GM18907 (cell line): ENCODE results near the gene ADIRF.

Source experiments
- ATAC-seq: cut with Tn5 transposase; IDR thresholded peaks from one replicate; pipeline ENCODE4 v1.9.1; 2021; ENCODE audit warnings: mild to moderate bottlenecking, moderate library complexity; ENCODE audit not compliant: unreplicated experiment

ADIRF gene

DNA sequence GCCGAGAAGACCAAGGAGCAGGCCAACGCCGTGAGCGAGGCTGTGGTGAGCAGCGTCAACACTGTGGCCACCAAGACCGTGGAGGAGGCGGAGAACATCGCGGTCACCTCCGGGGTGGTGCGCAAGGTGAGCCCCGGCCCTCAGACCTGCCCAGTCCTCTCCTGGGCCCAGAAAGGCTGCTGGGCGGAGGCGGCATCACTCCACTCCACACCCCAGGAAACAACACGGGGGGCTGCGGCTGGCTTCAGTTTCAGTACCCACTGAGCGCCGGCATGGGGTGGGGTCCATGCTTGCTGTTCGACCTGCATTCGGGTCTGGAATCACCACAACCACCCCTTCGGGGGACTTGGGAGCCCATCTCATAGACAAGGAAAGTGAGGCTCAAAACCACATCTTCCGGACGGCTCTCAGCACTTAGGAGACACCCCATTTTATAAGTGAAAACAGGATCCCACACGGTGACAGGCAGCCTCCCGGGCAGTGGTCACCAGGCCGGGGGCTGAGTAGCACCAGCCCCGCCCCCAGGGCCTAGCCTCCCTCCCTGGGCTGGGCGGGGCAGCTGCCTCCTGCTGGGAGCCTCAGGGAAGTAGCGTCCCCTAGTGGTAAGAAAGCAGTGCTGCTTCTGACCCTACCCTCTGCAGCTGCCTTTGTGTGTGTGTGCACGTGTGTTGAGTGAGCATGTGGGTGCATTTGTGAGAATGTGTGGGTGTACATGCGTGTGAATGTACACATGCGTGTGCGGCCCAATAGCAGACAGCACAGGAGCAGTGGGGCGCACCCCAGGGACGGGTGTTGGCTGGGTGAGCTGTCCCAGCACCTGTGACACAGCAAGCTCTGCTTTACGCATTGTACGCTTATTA is 8.0 kb upstream of the ADIRF start:
- peak; percentile 54 for ATAC-seq

DNA sequence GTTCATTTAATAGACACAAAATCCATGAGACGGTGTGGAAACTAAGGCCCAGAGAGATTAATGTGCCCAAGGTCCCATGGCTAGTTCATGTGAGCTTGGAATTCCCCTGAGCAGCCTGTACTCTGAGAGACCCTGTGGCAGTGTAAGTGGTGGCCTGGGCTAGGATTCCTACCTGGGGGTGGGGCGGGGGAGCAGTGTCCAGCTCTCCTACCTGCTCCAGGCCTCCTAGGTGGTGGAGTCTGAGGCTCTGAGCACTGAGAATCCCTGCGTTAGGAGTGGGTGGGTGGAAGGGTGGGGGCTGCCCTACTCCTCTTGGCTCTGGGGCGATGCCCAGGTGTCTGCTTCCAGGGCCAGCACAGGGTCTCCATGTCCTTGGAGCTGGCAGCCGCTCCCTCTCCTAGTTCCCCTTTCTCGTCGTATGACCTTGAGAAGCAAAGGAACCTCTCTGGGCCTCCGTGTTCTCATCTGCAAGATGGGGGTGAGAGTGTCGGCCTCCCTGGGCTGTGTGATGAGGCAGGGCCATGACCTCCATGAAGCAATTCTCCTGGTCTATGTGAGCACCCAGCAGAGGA is 7.3 kb upstream of the ADIRF start:
- ATAC-seq: no peak

DNA sequence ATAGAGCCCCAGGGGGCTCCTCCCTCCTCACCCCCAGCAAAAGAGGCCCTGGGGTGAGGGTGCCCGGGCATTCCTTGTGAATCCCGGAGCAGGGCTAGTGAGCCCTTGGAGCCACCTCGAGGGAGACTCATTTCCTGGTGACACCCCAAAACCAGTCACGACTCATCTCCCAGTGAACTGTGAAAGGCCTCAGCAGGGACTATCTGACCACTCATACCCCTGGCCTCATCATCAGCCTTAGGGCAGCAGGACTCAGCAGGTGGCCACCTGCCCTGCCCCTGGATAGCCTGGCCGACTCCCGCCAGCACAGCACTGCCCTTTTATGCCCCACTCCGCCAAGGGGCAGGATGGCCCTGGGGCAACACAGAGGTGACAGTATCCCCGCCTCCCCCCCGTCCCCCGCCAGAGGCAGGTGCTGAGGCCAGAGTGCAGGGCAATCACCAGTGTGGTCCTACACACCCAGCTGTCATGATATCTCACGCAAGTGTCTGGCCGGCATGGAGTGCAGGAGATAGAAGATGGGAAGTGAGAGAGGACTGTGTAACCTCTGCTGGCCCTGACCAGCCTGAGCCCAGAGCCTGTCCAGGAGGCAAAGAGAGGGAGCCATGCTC is 6.7 kb upstream of the ADIRF start:
- ATAC-seq: no peak

DNA sequence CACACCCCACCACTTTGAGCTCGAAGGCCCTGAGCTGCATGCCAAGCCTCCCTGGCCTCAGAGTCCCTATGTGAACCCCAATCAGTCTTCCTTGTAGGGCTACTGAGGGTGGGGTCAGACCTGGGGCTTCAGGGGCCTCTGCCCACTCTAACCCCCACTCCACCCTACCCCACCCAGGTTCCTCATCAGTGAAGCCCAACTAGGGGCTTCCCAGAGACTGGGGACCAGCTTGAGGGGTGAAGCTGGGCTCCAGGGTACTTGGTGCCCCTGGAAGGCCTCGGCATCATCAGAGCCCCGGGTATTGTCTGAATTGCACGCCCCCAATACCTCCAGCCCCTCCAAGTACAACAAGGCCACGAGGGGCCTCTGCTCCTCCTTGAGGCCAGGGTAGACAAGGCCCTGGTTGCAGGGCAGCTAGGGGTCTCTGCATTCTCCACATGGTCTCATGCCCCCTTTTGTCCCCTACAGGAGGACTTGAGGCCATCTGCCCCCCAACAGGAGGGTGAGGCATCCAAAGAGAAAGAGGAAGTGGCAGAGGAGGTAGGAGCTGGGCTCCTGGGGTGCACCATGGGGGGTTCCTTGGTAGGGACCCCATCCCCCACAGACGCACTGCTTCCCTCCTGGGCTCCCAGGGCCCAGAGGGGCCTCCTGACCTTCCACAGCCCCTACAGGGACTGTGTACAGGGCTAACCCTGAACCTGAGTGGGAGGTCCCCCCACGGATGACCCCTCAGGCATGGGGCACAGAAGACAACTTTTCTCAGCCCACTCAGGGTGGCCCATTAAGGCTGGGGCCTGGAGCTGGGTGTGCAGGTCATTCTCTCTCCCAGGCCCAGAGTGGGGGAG is 5.9 kb upstream of the ADIRF start:
- ATAC-seq: no peak

DNA sequence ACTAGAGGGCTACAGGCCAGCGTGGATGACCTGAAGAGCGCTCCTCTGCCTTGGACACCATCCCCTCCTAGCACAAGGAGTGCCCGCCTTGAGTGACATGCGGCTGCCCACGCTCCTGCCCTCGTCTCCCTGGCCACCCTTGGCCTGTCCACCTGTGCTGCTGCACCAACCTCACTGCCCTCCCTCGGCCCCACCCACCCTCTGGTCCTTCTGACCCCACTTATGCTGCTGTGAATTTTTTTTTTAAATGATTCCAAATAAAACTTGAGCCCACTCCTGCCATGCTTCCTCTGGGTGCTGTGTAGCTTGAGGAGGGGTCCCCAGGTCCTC is 5.3 kb upstream of the ADIRF start:
- no peak for ATAC-seq

DNA sequence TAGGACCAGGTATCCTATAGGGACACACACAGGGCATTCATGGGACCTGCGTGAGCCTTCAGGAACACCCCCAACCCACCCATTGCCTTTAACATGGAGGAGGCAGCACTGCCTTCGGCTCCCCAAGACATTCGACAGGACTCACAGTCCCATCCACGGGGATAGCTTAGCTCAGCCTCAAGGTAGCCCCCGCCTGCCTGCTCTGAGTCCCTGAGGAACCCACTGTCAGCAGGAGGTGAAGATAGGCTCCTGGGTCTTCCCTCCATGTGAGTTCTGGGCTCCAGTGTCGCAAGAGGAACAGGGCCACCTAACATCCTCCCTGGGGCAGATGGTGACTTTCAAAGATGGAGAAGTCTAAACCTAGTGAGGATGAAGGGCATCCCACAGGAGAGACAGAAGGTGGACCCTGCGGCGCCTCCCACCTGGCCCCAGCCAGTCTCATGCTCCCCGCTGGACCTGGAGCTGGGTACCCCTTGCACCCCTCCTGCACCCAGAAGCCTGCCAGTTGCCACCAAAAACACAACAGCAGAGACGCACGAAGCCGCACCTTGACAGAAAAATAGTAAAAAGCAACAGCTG is 4.9 kb upstream of the ADIRF start:
- no peak for ATAC-seq

DNA sequence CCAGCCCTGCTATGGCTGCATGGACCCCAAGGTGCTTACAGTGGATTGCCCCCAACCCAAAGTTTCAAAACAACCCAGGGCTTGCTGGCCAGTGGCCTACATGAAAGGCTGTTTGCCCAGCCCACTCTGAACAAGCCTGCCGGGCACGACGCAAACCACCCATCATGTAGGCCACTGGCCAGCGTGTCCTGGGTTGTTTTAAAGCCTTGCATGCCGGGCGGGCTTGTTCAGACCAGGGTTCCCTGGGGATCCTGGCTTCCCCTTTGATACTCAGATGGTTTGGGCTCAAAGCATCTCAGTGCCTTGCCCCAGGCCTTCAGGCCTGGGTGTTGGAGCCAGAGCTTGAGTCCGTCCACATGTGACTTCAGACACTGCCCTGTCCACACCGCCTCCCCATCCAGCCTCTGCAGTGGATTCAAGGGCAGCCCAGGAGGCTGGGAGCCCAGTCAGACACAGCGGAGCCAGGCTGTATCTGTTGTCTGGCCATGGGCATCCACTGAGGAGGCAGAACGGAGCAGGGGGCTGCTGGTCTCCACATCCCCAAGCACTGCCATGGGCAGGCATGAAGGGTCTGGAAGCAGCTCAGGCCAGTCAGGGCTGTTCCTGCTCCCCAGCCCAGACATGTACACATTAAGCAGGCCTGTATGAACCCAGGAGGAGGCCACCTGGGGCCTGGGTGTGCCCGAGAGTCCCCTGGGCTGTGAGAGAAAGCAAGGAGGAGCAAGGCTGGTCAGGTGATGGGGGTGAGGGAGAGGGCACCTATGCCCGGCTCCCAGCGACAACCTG is 4.0 kb upstream of the ADIRF start:
- no peak for ATAC-seq

DNA sequence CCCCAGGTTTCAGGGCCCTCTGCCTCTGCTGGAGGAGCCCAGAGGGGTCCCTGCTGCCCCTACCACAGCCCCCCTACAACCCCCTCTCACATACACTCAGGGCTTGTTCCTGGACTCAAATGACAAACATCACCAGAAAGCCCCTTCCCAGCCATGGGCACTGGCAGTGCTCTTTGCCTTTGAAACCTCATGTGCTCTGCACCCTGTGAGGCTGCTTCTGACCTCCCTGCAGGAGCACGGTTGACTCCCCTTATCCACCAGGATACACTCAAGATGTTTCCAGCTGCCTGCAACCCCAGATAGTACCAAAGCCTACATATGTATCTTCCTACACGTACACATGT is 3.5 kb upstream of the ADIRF start:
- no peak for ATAC-seq

DNA sequence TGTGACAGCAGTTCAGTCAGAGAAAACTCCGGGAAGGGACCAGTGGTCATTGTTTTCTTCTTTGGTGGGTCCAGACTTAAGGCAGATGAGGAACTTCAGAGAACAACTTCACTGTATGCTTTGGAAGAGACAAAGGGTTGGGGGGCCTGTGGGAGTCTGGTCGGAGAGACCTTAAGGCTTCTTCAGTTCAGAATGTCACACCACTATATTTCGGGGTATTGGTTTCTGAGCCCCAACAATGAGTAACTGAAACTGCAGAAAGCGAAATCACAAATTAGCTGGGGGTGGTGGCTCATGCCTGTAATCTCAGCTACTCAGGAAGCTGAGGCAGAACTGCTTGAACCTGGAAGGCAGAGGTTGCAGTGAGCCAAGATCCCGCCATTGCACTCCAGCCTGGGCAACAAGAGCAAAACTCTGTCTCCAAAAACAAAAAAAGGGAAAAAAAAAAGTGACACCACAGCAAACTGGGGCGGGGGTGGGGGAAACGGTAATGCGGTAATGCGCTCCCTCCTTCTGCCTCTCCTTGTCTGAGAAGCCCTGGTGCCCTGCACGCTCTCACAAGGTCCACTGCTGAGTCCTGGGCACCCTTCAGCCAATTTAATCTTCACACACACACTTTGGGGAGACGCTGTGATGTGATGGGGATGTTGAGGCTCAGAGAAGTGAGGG is 2.2 kb upstream of the ADIRF start:
- ATAC-seq: peak; percentile 16

DNA sequence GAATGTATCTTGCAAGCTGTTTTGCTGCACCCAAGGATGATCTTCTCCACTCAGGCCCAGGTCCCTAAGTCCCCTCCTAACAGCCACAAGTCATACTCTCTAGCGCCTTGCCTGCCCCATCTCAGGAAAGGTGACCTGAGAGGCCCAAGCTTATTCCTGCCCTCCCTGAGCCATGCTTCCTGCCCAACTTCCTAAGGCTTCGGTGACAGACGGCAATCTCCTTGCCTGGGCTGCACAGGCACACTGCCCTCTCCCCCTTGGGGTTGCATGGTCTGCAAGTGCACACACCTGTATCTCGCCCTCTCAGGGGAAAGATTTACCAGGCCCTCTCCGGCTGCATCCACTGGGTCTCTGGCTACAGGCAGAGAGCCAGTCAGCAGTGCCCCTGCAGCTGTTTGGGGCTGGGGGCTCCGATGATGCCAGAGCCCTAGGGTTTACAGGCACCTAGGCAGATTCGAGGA is 771 bp upstream of the ADIRF start:
- ATAC-seq: no peak

DNA sequence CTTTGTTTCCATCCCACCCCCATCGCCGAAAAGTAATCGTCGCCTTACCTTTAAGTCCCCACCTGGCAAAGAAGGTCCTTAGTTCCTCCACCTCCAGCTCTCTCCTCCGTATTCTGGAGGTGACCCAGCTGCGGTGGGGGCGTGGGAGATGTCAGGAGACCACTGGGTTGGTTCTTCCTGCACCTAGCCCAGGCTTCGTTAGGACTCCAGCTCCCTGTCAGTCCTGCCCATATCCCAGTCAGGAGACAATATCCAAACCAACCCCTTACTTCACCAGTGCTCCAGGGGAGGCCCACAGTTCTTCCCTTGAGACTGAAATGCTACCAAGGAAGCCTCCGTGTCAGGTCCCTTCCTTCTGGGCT is 693 bp downstream of the ADIRF start:
- ATAC-seq: no peak

DNA sequence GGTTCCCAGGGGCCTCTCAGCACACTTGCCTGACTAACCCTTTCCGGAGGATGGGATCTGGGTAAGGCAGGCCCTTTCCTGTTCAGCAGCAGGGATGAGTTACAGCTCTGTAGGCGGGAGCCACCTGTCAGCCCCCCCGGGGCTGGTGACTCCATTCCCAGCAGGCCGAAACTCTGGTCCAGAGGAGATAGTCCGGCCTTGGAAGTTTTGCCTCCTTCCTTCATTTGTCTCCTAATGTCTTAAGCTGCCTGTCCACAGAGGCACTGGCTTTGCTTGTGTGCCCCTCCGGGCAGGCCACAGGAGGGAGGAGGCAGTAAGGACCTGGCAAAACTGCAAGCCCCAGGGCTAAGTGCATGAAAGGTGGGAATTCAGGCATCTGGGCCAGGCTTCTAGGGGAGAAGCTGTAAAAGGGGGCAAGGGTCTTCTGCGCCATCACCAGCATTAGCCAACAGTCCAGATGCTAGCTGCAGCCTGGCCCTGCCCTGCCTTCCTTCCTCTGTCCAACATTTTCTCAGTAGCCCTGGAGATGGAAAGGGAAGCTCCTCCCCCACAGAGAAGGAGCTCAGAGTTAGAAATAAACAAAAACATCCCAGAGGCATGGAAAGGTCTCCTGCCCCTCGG is 1.2 kb downstream of the ADIRF start:
- no peak for ATAC-seq

DNA sequence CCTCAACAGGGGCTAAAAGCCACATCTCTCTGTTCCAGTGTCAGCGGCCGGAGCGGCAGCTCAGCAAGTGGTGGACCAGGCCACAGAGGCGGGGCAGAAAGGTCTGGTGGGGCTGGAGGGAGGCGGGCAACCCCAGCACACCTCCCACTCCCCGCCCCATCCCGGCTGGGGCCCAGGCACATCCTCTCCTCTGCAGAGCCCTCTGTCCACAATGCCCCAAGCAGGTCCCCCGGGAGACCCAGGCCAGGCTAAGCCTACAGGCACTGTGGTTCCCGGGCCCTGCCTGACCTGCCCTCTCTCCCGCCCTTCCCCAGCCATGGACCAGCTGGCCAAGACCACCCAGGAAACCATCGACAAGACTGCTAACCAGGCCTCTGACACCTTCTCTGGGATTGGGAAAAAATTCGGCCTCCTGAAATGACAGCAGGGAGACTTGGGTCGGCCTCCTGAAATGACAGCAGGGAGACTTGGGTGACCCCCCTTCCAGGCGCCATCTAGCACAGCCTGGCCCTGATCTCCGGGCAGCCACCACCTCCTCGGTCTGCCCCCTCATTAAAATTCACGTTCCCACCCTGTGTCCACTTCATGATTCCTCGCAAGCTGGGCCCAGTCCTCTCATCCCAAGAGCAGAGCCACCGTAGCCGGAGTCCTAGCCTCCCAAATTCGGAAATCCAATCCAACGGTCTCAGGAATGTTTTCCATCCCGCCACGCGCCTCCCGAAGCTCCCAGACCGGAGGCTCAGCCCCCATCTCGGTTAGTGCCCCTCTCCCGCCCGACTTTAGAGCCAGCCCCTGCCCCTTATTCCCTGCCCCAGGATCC is 2.1 kb downstream of the ADIRF start:
- no peak for ATAC-seq

DNA sequence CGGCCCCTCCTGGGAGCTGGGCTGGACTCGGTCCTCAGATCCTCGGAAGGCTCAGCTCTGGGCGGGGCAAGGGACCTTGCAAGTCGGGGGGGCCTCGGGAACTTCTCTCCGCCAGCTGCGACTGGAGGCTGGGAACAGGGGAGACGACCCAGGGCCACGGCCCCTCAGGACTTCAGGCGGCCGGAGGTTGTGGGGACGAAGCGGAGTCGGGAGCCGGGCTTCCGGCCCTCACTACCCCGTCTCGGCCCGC is 2.6 kb downstream of the ADIRF start:
- ATAC-seq: no peak

DNA sequence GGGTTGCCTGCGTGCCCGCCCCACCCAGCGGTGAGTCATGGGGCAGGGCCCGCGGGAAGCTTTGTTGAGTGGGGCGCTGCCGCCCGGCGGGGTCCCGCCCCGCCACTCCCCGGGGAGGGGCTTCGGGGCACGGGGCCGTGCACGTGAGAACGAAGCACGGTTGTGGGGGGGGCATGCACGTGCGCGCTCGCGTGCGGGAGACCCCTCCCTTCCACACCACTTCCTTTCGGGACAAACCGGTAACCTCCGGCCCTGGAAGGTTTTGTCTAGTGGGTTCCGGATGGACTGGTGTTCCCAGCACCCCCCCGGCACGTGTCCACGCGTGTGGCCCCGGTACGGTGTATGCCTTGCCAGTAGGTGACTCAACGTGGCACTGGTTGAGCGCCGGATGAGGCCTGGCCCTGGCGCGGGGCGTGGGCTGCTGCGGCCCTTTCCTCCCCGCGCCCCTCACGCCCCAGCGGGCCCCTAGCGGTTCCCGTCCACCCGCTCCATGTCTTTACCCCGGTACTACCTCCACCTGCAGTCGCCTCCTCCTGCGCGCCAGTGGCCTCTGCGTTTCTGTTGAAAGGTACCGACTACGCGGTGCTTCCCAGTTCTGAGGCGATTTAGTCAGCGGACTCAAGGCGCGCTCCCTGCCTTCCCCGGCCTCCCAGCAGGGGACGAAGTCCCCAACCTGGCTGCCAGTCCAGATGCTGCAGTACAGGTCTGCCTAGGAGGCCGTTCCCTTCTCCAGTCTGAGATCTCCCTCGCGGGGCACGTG is 3.1 kb downstream of the ADIRF start:
- ATAC-seq: peak; percentile 78

DNA sequence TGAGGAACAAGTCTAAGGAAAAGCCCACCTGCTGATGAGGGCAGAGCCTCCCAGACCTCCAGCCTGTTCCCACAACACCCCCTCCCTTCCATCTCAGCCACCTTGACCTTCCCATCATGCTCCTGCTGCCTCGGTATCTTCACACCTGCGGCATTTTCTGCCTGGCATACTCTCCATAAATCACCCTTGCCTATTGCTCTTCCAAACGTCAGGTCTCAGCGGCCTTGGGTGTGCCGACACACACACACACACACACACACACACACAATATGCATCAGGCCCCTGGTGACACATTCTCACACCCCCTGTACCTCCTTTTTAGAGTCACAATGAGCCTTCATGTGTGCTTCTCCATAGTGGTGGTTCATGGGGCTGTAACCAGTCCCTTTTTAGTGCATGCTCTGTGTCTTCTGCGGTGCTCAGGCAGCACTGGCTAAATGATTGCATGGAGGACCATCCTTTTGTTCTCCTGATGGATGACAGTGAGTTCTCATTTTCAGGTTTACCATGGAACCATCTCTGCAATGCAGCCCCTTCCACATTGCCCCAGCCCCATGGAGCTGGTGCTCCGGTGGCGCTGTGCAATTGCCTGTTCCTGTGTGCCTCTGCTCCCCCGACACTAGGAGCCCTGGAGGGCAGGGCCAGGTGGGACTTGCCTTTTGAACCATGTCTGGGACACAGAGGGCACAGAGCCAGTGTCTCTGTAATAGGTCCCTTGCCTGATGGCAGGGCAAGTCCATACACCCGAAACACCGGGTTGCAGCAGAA is 4.5 kb downstream of the ADIRF start:
- no peak for ATAC-seq

DNA sequence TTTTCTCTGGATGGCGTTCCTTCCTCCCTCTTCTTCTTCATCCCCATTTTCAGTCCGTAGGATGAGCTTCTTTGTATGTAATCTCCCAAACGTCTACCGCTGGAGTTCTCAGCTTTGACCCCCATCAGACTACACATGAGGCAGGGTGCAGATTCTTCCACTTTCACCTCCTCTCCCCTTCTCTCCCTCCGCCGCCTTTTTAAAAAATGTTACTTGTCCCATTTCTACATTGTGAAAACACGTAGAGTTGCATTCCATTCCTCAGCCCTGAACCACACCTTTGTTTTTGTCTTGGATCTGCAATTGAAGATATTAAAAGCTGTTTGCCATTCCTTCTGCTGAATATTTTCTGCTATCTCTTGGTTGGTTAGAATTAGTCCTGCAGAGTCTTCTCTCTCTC is 6.2 kb downstream of the ADIRF start:
- no peak for ATAC-seq
